OCI-LY3 (cell line): ENCODE results near the gene KLHL41.
"Not testable (repeated sequence)": the region's sequence is repeated elsewhere in the genome, so short reads cannot be mapped to it uniquely, and the experiment has no call there.

ENCODE experiments used
- H2AFZ ChIP-seq: fragments of 200-600, 300-600 bp; shearing (Covaris generic); 2 replicates; pipeline ENCODE4 v1.6.0; 2014; ENCODE audit warnings: antibody characterized with exemption, low read depth, low read length
- H3K27ac ChIP-seq: fragments of 200-600, 300-600 bp; sonication (generic); 2 replicates; pipeline ENCODE4 v1.5.1; 2014; ENCODE audit warnings: mild to moderate bottlenecking, low read length, moderate library complexity, mixed read lengths
- H3K27me3 ChIP-seq: fragments of 200-600, 300-600 bp; sonication (generic); 2 replicates; pipeline ENCODE4 v1.6.1; 2014; ENCODE audit warnings: low read depth, low read length, mixed read lengths
- H3K36me3 ChIP-seq: fragments of 200-600, 300-600 bp; sonication (generic); replicated peaks from 2 replicates; pipeline ENCODE3; 2014; ENCODE audit warnings: low read depth, low read length, mixed read lengths
- H3K4me1 ChIP-seq: fragments of 300-600, 200-600 bp; sonication (generic); 2 replicates; pipeline ENCODE4 v1.6.1; 2014; ENCODE audit warnings: low read length, mixed read lengths
- H3K4me2 ChIP-seq: fragments of 200-600, 300-600 bp; sonication (generic); 2 replicates; pipeline ENCODE4 v1.6.1; 2014; ENCODE audit warnings: low read length, mixed read lengths
- H3K4me3 ChIP-seq: fragments of 300-600, 200-600 bp; sonication (generic); 2 replicates; pipeline ENCODE4 v1.5.1; 2014; ENCODE audit warnings: antibody characterized with exemption, mild to moderate bottlenecking, low read length, moderate library complexity
- H3K79me2 ChIP-seq: fragments of 300-600, 200-600 bp; shearing (Covaris generic); 2 replicates; pipeline ENCODE4 v1.6.1; 2014; ENCODE audit warnings: mild to moderate bottlenecking, low read length, mixed read lengths
- H3K9ac ChIP-seq: fragments of 300-600, 200-600 bp; shearing (Covaris generic); 2 replicates; pipeline ENCODE4 v1.6.0; 2014; ENCODE audit warnings: mild to moderate bottlenecking, low read length, moderate library complexity
- H3K9me3 ChIP-seq: fragments of 200-600, 300-600 bp; shearing (Covaris generic); 2 replicates; pipeline ENCODE4 v1.6.1; 2014; ENCODE audit warnings: low read length, mixed read lengths; ENCODE audit not compliant: insufficient read depth
- H4K20me1 ChIP-seq: fragments of 200-600, 300-600 bp; sonication (generic); 2 replicates; pipeline ENCODE4 v1.6.1; 2016; ENCODE audit warnings: low read length, mixed read lengths; ENCODE audit not compliant: insufficient read depth
- EZH2phosphoT487 ChIP-seq: fragments of 200-600 bp; shearing (Covaris generic); IDR thresholded peaks from 2 replicates; pipeline ENCODE4 v1.6.1; 2018; ENCODE audit warnings: antibody characterized with exemption, mixed run types, low read depth
- TF ChIP-seq, protein P1 (sequence below): fragments of 200-600, 300-600 bp; sonication (generic); IDR thresholded peaks from 2 replicates; pipeline ENCODE4 v1.5.1; 2014; ENCODE audit warnings: antibody characterized with exemption, low read length, low read depth

Gene KLHL41

DNA sequence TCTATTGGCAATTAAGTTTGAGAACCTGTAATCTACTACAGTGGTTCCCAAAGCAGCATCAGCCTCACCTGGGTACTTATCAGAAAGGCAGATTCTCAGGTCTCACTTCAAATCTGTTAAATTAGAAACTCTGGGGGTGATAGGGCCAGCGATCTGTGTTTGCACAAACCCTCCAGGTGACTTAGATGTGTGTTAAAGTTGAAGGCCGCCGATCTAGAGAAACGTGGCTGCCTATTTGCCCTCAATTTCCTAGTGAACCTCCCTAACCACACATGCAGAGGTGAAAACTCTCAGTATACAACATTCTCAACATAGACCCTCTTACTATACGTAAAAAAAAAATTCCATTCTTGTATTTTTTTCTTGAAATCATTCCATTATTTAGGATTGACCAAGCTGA is 14.2 kb downstream of the KLHL41 start:
- Histone ChIP-seq H3K4me2 (no peak overlapping the region), H2AFZ (no peak overlapping the region), H4K20me1 (no peaks in the 10 kb centered on the region), H3K79me2 (no peaks in the 10 kb centered on the region), H3K27me3 (no peaks in the 10 kb centered on the region), H3K4me3 (no peak overlapping the region), H3K36me3 (peaks cover 7% of the 10 kb centered on the region), H3K9me3 (no peaks in the 10 kb centered on the region), H3K27ac (no peak overlapping the region), H3K4me1 (no peaks in the 10 kb centered on the region), H3K9ac (no peak overlapping the region)
- TF ChIP-seq EZH2phosphoT487 = no peak
- TF ChIP-seq, protein P1, sequence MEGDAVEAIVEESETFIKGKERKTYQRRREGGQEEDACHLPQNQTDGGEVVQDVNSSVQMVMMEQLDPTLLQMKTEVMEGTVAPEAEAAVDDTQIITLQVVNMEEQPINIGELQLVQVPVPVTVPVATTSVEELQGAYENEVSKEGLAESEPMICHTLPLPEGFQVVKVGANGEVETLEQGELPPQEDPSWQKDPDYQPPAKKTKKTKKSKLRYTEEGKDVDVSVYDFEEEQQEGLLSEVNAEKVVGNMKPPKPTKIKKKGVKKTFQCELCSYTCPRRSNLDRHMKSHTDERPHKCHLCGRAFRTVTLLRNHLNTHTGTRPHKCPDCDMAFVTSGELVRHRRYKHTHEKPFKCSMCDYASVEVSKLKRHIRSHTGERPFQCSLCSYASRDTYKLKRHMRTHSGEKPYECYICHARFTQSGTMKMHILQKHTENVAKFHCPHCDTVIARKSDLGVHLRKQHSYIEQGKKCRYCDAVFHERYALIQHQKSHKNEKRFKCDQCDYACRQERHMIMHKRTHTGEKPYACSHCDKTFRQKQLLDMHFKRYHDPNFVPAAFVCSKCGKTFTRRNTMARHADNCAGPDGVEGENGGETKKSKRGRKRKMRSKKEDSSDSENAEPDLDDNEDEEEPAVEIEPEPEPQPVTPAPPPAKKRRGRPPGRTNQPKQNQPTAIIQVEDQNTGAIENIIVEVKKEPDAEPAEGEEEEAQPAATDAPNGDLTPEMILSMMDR = no peak

DNA sequence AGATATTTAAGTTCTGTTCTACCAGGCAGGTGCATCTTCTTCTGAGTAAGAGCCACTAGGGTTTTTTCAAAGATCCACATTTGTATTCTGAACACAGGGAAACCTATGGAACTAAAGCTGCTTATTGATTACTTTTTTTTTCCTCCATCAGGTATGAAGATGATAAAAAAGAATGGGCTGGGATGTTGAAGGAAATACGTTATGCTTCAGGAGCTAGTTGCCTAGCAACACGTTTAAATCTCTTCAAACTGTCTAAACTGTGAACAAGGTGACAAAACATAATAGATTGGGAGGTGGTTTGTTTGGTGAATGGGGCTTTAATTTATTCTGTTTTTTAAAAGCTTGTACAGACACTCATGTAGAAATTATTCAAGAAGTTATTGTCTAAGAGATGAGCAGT is 15.9 kb downstream of the KLHL41 start:
- no peaks in the 10 kb centered on the region for H3K4me1 ChIP-seq
- no peaks in the 10 kb centered on the region for H3K27me3 ChIP-seq
- H2AFZ ChIP-seq = no peak overlapping the region
- no peaks in the 10 kb centered on the region for H3K9me3 ChIP-seq
- TF ChIP-seq, protein P1 = no peak
- no peak for TF ChIP-seq EZH2phosphoT487
- H3K27ac ChIP-seq = no peak overlapping the region
- no peaks in the 10 kb centered on the region for H4K20me1 ChIP-seq
- no peak overlapping the region for H3K4me3 ChIP-seq
- no peaks in the 10 kb centered on the region for H3K79me2 ChIP-seq
- H3K4me2 ChIP-seq = no peak overlapping the region
- no peak overlapping the region for H3K9ac ChIP-seq
- H3K36me3 ChIP-seq = peaks cover 14% of the 10 kb centered on the region

- Histone ChIP-seq H4K20me1 (no peaks in the 10 kb centered on the region), H3K27ac (no peak overlapping the region), H3K9me3 (no peaks in the 10 kb centered on the region), H3K4me2 (no peak overlapping the region), H3K79me2 (no peaks in the 10 kb centered on the region), H3K9ac (no peak overlapping the region), H3K27me3 (no peaks in the 10 kb centered on the region), H3K4me3 (no peak overlapping the region), H3K4me1 (no peaks in the 10 kb centered on the region), H3K36me3 (peaks cover 18% of the 10 kb centered on the region), H2AFZ (no peak overlapping the region)
- TF ChIP-seq, protein P1 = no peak
- TF ChIP-seq EZH2phosphoT487 = no peak
Observed at GRCh38 chr2:169526451-169526850, 16.9 kb downstream of the KLHL41 start.

DNA sequence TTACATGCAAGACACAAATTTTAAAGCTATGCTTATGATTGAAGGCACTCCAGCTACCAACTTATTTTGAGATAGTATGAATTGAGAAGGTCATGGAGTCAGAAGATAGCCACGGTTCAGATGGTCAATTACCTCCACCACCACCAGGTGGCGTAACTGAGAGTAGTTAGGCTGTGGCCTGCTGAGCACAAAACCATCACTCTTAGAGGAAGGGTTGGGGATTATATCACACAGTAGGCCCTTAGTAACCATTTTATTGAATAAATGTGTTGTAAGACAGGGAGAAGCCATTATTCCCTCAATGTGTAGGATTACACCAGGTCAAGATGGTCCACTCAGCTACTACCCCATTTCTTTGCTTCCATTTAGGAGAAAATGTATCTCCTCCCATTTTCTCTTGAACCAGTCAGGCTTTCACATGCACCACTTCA is 18.8 kb downstream of the KLHL41 start:
- H3K4me1 ChIP-seq = no peaks in the 10 kb centered on the region
- no peaks in the 10 kb centered on the region for H3K27me3 ChIP-seq
- no peak overlapping the region for H3K4me3 ChIP-seq
- H3K9ac ChIP-seq = no peak overlapping the region
- no peak overlapping the region for H2AFZ ChIP-seq
- no peak overlapping the region for H3K27ac ChIP-seq
- no peaks in the 10 kb centered on the region for H4K20me1 ChIP-seq
- H3K36me3 ChIP-seq = peaks cover 18% of the 10 kb centered on the region
- no peaks in the 10 kb centered on the region for H3K79me2 ChIP-seq
- no peak for TF ChIP-seq EZH2phosphoT487
- TF ChIP-seq, protein P1 = peak; percentile 90
- H3K4me2 ChIP-seq = no peak overlapping the region
- no peaks in the 10 kb centered on the region for H3K9me3 ChIP-seq

- not testable (repeated sequence) for H4K20me1 ChIP-seq, H3K4me1 ChIP-seq, H3K27ac ChIP-seq, H3K9me3 ChIP-seq, H3K27me3 ChIP-seq, H3K79me2 ChIP-seq, H2AFZ ChIP-seq, H3K9ac ChIP-seq, H3K4me3 ChIP-seq, H3K4me2 ChIP-seq
- peaks cover 22% of the 10 kb centered on the region for H3K36me3 ChIP-seq
Observed at GRCh38 chr2:169539460-169539859, 30.0 kb downstream of the KLHL41 start.
